UCSD-AML1 (cell line): ENCODE data around the gene GPC3.
"Not testable (repeated sequence)": the region's sequence is repeated elsewhere in the genome, so short reads cannot be mapped to it uniquely, and the experiment has no call there.

Source experiments
- DNase-seq: peaks from one replicate; lab custom pipeline; 2025; ENCODE audit not compliant: unreplicated experiment; lab: John Stamatoyannopoulos, UW

GPC3 gene

DNA sequence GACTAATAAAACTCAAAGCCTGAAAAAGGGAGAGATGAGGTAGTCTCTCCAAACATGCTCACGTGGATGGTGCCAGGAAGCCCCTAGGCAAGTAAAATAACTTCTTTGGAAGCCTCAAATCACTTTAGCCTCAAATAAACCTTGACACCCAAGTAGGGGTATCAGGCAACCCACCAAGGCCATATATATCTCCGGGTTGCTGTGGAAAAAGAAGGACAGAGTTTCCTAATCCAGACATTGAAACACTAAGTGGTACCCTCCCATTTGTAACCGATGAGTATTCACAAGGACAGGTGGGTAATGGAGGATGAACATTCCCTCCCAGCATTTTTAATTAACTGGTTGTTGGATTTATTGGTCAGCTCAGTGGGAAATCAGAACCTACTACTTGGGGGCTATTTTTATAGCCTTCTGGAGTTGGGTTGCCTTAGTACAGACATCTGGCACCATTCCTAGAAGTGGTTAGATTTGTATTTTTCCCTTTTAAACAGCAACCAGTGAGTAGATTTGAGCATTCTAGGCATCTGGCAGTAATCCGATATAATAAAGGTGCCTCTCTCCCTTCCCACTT, 87.7 kb downstream of the GPC3 start:
- no peak for DNase-seq

DNA sequence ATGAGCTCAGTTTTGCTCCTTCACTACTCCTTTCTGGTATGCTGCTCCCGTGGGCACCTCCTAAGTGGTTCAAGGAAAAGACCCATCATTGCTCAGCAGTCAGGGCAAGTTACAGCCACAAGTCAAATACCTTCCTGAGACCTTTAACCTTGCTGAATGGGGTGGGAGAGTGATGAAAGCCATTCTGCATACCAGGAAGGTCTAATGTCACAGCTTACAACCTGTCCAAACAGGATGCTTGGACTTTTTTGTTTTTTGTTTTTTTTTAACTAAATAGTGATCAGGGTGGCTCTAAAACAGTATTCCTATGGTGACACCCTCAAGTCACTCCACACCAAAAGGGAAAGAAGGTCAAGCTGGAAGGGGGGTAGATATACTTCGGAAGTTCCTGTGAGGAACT, 93.1 kb downstream of the GPC3 start:
- no peak for DNase-seq

DNA sequence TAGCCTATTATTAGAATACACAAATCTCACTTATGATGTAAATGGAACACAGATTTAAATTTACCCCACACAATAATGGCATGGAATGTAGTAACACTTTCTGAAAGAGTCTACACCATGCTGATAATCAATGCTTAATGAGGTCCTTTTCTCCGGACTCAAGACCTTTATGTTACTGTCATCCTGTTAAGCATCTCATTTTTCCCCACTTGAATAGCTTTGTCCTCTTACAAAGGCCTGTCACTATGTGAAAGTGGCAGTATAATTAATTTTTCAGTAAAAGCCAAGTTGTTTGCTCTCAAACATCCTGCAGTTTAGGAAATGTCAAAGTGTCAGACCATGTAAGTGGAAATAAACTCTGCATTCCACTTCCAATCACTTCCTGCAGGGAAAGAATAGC, 96.4 kb downstream of the GPC3 start:
- DNase-seq = no peak

DNA sequence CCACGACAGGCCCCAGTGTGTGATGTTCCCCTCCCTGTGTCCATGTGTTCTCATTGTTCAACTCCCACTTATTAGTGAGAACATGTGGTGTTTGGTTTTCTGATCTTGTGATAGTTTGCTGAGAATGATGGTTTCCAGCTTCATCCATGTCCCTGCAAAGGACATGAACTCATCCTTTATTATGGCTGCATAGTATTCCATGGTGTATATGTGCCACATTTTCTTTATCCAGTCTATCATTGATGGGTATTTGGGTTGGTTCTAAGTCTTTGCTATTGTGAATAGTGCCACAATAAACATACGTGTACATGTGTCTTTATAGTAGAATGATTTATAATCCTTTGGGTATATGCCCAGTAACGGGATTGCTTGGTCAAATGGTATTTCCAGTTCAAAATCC, 97.3 kb downstream of the GPC3 start:
- DNase-seq = not testable (repeated sequence)

DNA sequence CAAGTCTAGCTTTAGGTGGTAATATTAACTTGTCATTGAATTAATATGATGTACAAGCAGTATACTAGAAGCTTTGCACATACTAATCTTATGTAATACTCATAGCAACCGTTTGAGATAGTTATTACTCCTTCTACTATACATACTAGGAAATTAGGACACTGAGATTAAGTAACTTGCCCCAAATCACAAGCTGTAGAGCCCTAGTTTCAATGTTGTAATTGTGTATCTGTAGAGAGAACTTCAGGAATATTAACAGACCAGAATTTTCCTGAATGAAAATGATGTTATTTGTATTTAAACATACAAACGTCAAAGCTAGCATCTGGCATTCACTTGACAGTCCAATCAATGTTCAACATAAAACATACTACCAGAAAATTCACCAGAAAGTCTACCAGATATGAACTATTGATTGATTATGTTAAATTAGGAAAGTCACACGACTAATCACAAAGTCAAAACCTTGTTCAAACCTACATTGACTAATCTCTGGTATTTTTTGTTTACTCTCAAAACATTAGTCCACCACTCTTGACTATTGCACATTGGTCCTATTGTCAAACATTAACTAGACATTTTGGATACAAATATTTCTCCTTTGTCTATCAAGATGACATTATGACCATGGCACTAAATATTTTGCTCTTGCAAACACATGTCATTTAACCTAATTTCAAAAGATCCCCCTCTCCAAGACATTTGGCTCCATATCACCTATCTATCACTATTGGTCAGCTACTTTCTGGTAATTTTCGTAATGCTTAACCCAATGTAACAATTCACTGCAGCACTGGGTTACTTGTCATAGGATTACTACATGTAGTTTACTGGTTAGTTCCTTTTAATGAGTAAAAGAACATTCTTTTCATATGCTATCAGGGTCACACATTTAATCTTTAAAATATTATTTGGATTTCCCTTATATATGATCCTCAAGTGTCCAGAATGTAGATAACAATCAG, 100.7 kb downstream of the GPC3 start:
- no peak for DNase-seq

DNA sequence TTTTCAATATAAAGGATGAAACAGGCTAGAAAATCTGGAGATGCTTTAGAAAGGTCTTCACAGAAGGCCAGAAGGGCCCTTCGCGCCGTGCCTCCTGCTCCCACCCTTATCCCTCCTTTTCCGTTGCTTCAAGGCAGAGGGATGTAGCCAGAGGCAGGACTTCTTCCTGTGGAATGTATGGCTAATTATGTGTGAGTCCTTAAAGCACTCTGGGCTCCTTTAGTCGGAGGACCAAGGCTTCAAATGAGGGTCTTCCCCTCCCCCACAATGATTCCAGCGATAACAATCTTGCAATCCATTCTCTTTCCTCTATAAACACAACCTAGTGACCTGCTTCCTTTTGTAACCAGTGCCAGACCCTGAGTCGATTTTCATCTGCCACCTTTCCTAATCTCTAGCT, 103.5 kb downstream of the GPC3 start:
- DNase-seq = no peak

DNA sequence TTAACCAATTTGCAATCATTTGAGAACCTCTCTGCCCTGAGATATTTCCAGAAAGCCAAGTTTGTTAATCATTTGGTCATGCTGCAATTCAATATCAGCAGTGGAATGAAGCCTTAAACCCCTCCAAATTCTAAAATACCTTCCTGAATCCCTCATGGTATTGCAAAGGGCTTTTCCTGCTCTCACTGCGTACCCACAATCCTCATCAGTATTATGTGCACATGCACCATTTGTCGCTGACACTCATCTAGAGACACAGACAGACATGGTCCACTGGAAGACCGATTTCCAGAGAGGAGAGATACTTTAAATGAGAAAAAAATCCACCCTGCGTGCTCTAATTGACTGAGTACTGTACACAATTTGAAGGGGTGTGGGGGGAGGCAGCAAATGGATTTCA, 104.4 kb downstream of the GPC3 start:
- DNase-seq = no peak

DNA sequence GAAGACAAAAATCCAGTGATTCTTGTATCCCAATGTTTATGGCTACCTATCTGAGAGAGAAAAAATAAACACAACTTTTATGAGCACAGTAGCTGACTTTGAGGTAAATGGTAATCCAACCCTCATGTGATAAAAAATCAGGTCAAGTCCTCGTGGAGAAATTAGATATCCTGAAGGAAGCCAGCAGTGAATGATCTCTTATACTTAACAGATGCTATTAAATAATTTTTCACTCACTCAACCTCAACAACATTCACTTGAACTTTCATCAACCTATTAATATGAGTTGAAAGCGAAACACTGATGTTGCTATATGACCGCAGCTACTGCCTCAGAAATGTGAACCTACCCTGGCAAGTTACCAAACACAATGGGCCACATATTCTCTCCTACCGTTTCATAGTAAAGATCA, 105.4 kb downstream of the GPC3 start:
- DNase-seq = no peak

DNA sequence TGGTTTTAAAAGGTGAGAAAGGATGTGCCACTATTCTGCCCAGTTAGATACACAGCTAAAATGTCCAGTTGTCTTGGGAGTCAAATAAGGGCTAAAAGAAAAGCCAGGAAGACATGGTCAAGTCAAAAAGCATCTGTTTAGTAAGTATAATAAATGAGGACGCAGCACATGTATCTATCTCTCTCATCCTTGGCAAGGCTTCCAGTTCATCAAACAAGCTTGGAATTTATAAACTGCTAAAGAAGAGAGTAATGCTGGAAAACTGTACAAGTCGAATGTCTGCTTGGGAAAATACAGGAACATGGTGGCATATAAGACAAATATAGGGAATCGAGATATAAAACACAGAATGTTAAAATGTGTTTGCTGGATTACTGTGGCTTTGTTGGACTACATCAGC, 106.7 kb downstream of the GPC3 start:
- no peak for DNase-seq

DNA sequence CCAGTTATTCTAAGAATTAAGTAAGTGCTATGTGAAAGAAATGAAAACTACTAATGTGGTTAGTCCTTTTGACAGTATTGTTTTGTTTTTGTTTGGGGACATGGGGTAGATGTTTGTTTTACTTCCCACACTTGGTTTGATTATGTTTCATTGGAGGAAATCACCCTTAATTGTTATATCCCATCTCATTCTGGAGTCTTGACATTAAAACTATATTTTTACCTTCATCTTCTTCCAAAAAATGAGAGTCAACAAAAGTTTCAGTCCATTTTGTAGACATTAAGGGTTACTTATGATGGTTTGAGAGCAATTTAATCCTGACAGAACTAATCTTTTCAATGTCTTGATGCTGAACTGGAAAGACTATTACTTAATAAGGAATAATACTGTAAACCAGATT, 108.7 kb downstream of the GPC3 start:
- no peak for DNase-seq

DNA sequence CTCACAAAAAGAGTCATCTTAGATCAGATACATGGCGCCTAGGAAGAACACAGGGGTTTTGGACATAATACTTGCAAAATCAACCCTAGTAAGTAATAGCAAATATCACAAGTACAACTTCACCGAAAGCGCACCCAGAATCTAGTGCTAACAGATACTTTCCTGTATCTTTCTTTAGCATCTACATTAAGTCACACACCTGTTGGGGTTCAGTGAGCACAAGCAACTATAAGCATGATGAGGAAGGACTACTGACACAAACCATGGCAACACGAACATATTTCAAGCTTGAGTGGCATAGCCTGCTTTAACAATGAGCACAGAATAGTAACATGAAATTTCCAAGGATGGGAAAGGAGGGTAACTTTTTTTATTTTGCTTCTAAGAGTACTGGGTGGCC, 116.1 kb downstream of the GPC3 start:
- no peak for DNase-seq

DNA sequence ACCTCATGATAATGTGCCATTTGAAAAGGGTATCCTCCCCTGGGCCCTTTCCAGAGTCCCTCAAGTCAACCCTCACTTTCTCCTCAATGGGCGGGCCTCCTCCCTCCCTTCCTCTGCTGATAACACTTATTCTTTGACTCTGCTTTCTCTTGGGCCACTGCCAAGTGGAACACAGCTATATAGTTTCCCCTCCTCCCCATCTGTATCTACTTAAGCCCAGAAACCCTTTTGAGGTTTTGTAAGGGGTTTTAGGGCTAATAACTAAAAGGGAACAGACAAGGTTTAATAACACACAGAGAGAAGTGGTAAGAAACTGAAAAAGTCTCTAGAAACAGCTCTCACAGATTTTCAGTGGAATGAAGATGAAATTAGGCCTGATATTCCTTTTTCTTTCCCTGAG, 116.7 kb downstream of the GPC3 start:
- DNase-seq = no peak

DNA sequence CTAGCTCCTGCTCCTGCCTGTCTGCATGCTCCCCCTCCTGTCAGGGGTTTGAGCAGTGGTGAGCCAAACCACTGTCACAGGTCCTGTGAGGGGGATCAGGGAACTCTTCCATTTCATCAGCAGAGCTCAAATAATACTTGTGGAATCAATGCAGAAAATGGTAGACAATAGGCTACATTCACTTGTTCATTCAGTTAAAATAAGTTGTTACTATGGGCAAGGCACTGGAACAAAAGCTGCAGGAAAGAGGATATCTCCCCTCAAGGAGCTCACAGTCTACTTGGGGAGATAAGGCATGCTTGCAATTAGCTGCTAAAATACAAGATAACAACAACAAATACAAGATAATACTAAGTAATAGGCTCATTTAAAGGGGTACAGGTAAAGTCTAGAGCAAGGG, 117.1 kb downstream of the GPC3 start:
- DNase-seq = no peak

DNA sequence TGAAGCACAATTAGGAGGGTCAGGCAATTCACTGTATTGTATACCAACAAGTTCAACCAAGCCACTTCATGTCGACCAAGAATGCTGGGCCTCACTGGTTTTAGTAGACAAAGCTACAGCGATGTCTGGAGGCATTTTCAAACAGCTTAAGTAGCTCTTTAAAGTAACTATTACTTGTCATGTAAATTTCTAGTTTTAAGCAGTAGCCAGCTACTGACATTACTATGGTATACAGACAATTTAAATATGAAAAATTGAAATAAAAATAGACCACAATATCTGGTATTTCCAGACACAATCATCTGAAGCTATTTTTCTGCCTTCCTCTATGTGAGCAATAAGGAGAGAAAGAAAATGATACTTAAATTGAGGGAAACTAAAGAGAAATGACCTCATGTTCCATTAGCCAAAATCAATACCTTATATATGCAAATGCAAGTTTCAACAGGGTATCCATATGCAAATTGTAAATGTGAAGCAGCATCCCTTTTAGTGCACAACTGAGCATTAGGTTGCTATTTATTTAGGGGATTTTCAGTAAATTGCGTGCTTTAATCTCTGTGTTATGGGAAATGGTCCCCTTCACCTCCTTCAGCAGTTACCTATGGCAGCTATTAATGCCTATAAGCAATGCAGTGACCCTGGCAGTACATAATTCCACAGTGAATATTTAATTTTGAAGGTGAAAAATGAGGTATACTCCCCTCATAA, 119.5 kb downstream of the GPC3 start:
- no peak for DNase-seq

DNA sequence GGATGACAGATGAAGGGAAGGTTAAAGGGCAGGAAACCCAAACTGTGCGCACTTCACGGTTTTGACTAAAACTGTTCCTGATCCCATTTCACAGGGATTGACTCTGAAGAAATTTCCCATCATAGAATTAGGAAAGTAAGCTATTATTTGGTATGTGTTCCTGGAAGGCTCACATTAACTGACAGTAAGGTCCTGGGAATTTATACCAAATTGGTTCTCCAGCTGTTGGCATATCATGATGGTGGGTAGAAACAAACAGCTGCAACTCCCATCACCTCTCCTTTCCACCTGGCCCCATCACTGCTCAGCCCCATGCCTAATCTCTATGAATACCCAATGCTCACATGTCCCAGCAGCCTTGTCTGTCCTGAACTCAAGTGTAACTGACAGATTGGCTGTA, 121.2 kb downstream of the GPC3 start:
- DNase-seq = no peak

DNA sequence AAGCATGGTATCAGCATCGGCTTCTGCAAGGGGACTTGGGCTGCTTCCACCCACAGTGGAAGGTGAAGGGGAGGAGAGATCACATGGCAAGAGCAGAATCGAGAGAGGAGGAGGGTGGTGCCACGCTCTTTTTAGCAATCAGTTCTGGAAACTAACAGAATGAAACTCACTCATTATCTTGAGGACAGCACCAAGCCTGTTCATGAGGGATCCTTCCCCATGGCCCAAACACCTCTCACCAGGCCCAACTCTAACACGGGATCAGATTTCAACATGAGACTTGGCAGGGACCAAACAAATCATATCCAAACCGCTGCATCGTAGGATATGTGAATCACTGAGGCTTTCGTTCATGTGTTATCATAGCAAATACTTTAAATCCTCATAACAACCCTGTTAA, 125.5 kb downstream of the GPC3 start:
- DNase-seq = no peak

DNA sequence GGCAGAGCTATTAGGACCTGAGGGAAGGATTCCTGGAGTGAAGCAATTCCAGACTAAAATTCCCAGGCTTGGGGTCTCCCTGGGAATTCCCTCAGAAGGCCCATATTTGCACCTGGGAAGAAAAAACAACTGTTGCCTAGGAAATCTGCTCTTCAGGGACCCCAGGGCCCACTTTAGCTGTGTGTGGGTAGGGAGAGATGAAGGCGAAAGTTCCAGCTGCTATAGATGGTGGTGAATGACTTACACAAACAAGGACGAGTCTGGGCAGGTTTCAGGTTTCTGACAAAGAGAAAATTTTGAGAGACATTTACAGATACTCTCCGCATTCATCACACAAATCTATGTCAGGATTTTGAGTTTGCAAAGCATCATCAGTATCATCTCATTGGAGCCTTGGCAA, 126.1 kb downstream of the GPC3 start:
- no peak for DNase-seq

DNA sequence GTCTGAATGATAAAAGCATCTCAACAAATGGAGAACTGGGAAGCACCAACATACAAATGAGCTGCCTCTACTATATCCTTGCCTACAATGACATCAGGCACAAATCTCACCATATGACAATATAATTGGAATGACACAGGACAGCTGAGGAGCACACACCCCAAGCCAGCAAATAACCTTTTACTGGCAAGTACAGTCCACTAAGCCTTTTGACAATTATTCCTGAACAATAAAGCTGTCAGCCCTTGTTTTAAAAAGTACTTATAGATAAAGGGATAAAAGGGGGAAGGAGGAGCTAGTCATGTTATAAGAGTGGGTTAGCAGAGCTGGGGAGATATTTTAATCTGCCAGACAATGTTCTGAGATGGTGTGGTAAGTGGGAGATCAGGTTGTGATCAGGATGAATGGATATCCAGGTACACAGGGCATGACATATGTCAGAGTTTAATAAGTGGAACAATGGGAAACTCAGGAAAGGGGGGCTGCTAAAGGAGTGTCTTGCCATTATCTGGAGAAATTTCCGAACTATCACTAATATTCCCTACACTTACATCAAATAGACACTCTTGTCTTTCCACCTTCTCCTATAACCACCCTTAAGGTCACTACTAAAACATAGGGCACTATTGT, 127.6 kb downstream of the GPC3 start:
- DNase-seq = no peak

DNA sequence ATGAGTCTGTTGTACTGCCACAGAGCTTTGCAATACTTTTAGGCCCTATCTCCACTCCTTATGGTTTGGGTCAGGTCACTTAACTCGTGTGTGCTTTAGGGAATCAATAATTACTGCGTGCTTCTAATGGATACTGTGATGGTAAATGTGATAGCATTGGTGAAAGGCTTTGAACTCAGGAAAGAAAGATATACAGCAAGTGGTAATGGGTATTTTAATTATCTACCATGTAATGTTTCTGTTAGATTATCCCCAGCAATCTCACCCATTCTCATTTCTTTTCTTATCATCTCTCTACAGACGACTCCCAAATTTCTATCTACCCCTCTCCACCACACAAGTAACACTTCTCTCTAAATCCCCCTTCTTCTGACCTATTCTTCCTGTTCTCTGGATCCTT, 128.6 kb downstream of the GPC3 start:
- DNase-seq = no peak

DNA sequence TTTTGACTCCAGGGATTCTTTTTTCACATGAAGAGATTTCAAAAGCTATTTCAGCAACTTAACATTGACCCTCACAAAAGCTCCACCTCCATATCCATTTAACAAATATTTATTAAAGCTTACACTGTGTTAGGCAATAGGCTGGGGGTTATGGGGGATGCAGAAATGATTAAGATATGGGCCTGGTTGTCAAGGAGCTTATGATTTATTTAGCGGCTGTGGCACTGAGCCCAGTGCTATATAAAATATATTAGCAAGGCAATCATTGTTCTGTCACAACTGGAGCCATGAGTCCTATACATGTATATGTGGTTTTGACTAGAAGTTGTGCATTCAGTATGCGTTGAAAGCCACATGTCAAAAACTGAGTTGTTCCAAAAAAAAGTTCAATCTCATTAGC, 131.1 kb downstream of the GPC3 start:
- no peak for DNase-seq

DNA sequence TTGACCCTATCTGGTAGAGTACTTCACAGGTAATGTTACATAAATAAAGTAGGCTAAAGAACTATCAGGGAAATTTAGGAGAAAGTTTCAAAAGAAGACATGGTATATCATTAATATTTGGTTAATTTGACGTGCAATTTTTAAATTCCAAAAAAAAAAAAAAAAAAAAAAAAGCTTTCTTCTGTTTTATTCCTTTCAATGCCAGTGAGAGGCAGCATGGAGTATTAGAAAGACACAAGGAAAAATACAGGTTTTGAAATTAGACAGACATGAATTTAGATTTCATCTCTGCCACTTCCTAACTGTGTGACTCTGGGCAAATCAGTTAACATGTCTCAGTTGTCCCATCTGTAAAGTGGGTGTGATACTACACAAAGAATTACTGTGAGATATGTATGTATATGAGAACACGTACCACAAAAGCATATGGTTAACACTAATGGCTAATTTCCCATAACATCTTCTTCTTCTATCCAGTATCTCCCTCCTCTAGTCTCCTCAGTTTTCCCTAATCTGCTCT, 132.5 kb downstream of the GPC3 start:
- no peak for DNase-seq
